Tibial artery (tissue), 4 donors: ENCODE results near the gene FBXO39.

Experiments used
- DNase-seq, 2 donors: peaks; one replicate each; pipeline ENCODE4 v3.0.0-alpha.2; 2019
- H3K27ac ChIP-seq, 2 donors: fragments of 200-600 bp; sonication (generic) in 1 of 2; 1 replicate in 1 of 2; 2 replicates in 1 of 2; pipeline ENCODE4 v1.5.1; 2018 to 2019; ENCODE audit warnings: mild to moderate bottlenecking in 1 of 2
- H3K27me3 ChIP-seq, 2 donors: fragments of 200-600 bp; sonication (generic) in 1 of 2; one replicate each; pipeline versions ENCODE4 v1.5.1 to v1.6.0; 2016 to 2019
- H3K36me3 ChIP-seq, 3 donors: fragments of 200-600 bp; sonication (generic) in 2 of 3; one replicate each; pipeline ENCODE4 v1.5.1; 2016 to 2019; ENCODE audit warnings: mild to moderate bottlenecking in 2 of 3
- H3K4me1 ChIP-seq, 4 donors: fragments of 200-600 bp; sonication (generic) in 2 of 4; 1 replicate in 3 of 4; 2 replicates in 1 of 4; pipeline ENCODE4 v1.5.1; 2016 to 2019
- H3K4me3 ChIP-seq, 2 donors: fragments of 200-600 bp; sonication (generic) in 1 of 2; 1 replicate in 1 of 2; 2 replicates in 1 of 2; pipeline ENCODE4 v1.5.1; 2018 to 2019; ENCODE audit warnings: mild to moderate bottlenecking in 2 of 2
- H3K9me3 ChIP-seq, 3 donors: fragments of 200-600 bp; sonication (generic) in 1 of 3; one replicate each; pipeline ENCODE4 v1.5.1; 2016 to 2019
- intact Hi-C: fragments of 100-400 bp; cut with DNase I; formaldehyde crosslinking; loops from one replicate; pipeline ENCODE4 v1.15.0; 2023; ENCODE audit warnings: low total_unique reads
- TF ChIP-seq, protein P1 (sequence below), 2 experiments: fragments of 200-600 bp in 1 of 2; fragments of 450-650 bp in 1 of 2; IDR thresholded peaks; one replicate each; pipeline ENCODE4 v1.5.1; 2017 to 2019; ENCODE audit warnings: antibody characterized with exemption in 2 of 2, mild to moderate bottlenecking in 1 of 2, moderate library complexity in 1 of 2

The FBXO39 gene

DNA sequence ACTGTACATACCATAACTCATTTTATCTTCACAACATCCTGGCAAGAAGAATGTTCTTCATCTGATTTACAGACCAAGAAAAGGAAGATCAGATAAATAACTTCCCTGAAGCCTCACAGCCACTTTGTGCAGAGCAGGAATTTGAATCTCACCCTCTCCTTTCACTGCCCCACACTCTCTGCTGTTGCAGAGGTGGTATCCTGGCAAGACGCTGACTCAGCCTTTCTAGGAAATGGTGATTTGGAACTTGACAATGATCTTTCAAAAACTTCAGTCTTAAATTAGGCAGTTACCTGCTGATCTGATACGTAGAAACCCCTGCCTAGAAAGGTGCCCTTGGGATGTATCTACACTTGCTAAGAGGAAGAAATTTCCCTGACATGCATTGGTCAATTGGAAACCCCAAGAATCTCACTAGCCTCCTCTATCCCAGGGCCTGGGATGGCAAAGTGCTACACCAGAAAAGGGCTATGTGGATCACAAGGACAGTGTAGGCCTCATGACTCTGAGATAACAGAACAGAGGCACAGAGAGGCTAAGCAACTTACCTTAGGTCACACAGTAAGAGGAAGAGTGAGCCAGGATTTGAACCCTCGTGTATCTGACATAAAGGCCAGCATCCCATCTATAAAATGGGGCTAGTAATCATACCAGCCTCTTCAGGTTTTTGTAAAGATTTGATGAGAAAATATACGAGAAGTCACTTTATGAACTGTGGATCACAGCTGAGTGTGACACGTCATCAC is 17.9 kb downstream of the FBXO39 start:
- H3K4me3 ChIP-seq: no peak overlapping the region
- no peak overlapping the region for H3K27ac ChIP-seq
- no peaks in the 10 kb centered on the region for H3K4me1 ChIP-seq
- H3K9me3 ChIP-seq: no peaks in the 10 kb centered on the region
- H3K36me3 ChIP-seq: no peaks in the 10 kb centered on the region
- DNase-seq: no peak
- TF ChIP-seq, protein P1, sequence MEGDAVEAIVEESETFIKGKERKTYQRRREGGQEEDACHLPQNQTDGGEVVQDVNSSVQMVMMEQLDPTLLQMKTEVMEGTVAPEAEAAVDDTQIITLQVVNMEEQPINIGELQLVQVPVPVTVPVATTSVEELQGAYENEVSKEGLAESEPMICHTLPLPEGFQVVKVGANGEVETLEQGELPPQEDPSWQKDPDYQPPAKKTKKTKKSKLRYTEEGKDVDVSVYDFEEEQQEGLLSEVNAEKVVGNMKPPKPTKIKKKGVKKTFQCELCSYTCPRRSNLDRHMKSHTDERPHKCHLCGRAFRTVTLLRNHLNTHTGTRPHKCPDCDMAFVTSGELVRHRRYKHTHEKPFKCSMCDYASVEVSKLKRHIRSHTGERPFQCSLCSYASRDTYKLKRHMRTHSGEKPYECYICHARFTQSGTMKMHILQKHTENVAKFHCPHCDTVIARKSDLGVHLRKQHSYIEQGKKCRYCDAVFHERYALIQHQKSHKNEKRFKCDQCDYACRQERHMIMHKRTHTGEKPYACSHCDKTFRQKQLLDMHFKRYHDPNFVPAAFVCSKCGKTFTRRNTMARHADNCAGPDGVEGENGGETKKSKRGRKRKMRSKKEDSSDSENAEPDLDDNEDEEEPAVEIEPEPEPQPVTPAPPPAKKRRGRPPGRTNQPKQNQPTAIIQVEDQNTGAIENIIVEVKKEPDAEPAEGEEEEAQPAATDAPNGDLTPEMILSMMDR (IDR thresholded peaks at IDR 0.05): no peak
- intact Hi-C loops: no loop called here
- H3K27me3 ChIP-seq: peaks cover 0 to 17% of the 10 kb centered on the region in 2 donors

DNA sequence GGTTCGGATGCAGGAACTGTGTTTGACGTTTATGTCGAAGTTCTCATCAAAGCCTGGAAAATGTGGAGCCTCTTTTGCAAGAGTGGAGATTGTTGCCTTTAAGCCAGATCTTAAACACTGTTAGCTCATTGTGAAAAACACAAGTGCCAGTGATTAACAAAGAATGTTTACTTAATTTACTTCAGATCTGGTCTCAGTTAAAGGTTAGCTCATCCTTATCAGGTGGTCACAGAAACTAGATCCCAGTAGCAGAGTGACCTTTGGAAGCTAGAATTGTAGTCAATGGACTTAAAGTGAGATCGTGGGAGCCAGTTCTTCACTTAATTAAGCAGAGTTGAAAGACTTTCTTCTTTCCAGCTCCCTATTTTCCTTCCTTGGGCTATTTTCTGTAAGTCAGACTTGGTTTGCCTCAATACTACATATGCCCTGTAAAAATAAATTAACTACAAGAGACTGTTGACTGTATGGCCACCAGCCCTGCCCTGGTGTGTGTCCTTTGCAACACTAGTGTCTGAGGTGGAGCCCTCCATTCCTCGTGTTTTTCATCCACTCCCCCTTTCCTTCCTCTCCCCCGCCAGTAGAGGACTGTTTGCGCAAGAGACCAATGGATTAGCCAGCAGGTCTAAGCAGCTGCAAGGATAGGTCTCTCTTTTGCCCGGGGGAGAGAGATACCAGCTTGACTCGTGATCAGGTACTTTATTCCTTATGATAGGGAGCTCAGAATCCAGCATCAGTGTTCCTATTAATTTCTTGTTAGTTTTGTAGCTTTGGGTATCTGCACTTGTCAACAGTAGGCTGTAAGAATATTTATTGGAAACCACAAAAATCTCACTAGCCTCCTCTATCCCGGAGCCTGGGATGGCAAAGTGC is 20.2 kb downstream of the FBXO39 start:
- peaks cover 0 to 17% of the 10 kb centered on the region in 2 donors for H3K27me3 ChIP-seq
- no peaks in the 10 kb centered on the region for H3K4me1 ChIP-seq
- no peak overlapping the region for H3K4me3 ChIP-seq
- no peaks in the 10 kb centered on the region for H3K36me3 ChIP-seq
- no peak overlapping the region for H3K27ac ChIP-seq
- no peaks in the 10 kb centered on the region for H3K9me3 ChIP-seq
- intact Hi-C loops: no loop called here
- TF ChIP-seq, protein P1 (IDR thresholded peaks at IDR 0.05): no peak
- no peak for DNase-seq

DNA sequence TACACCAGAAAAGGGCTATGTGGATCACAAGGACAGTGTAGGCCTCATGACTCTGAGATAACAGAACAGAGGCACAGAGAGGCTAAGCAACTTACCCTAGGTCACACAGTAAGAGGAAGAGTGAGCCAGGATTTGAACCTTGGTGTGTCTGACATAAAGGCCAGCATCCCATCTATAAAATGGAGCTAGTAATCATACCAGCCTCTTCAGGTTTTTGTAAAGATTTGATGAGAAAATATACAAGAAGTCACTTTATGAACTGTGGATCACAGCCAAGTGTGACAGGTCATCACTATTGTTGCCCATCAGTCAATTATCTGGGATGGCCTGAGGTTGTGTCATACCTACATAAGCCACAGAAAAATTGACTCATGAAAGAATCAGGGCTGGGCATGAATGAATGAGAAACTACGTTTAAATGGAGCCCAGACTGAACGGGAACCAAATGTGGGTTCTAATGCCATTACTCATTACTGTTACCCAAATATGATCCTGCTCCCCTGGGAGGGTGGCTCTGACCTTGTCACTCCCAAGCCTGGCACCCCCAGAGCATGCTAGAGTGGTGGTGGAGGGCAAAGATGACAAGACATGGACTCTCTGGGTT is 21.0 kb downstream of the FBXO39 start:
- peaks cover 0 to 17% of the 10 kb centered on the region in 2 donors for H3K27me3 ChIP-seq
- intact Hi-C loops: no loop called here
- no peaks in the 10 kb centered on the region for H3K9me3 ChIP-seq
- no peak for DNase-seq
- H3K27ac ChIP-seq: no peak overlapping the region
- H3K36me3 ChIP-seq: no peaks in the 10 kb centered on the region
- TF ChIP-seq, protein P1 (IDR thresholded peaks at IDR 0.05): no peak
- no peaks in the 10 kb centered on the region for H3K4me1 ChIP-seq
- H3K4me3 ChIP-seq: no peak overlapping the region

DNA sequence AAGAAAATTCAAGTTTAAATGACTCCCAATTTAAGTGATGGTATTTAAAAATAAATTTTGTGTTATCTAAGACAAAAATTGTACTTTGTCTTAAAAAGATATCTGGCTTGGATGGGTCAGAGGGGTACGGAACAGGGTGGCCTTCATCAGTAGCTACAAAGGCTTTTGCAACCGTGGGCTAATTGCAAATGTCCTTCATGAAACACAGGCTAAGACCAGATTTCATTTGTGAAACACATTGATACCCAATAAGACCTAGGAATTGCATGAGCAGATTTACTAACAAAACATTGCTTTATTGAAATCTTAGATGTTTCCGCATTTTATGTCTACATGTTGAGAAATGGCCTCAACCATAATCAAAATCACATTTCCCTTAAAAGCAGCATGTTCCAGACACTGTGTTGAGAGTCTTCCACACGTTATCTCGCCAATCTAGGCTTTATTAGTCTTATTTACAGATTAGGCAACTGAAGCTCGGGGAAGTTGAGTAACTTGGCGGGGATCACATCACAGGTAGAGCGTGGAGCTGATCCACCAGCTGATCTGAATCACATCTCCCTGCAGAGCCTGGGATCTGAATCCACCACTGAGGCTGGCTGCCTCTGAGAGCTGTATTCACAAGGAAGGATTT is 21.8 kb downstream of the FBXO39 start:
- Histone ChIP-seq H3K4me3 (no peak overlapping the region), H3K9me3 (no peaks in the 10 kb centered on the region), H3K4me1 (no peaks in the 10 kb centered on the region), H3K36me3 (no peaks in the 10 kb centered on the region), H3K27ac (no peak overlapping the region), H3K27me3 (peaks cover 0 to 13% of the 10 kb centered on the region in 2 donors)
- intact Hi-C loops: no loop called here
- TF ChIP-seq, protein P1 (IDR thresholded peaks at IDR 0.05): no peak
- DNase-seq: no peak

DNA sequence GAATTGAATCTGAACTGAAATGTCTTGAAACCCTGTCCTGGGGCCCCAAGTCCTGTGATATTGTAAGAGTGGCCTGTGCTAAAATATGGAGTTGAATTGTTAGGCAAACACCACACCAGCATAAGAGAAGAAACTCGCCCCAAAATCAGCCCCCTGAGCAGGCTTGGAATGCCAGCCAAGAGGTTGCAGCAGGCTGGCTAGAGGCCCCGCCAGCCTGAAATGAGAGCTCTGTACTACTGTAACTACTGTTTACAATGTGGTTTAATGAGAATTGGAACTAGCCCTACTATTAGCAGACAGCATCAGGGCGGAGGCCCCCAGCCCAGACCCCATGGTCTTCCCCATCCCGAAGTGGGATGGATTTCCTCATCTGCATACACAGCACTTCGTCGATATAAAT is 23.7 kb downstream of the FBXO39 start:
- H3K27me3 ChIP-seq: peaks cover 0 to 9% of the 10 kb centered on the region in 2 donors
- intact Hi-C loops: no loop called here
- no peaks in the 10 kb centered on the region for H3K9me3 ChIP-seq
- TF ChIP-seq, protein P1 (IDR thresholded peaks at IDR 0.05): no peak
- no peak overlapping the region for H3K4me3 ChIP-seq
- H3K27ac ChIP-seq: no peak overlapping the region
- H3K4me1 ChIP-seq: no peaks in the 10 kb centered on the region
- no peak for DNase-seq
- H3K36me3 ChIP-seq: no peaks in the 10 kb centered on the region
